GM23338 (cell line): ENCODE results near the gene FAM177A1. TPM values are rescaled to one million over a fixed set of nuclear protein-coding genes. Genes with fewer than 3 reads are reported as not detected.

Source experiments
- ATAC-seq: fragments of 200-7000 bp; cut with Tn5 transposase; 3 replicates; pipeline ENCODE4 v1.9.1; 2020
- DNase-seq: peaks from one replicate; pipeline ENCODE4 v3.0.0-alpha.2; 2015; ENCODE audit warnings: low spot score
- H2AFZ ChIP-seq: fragments of 200-600 bp; sonication (generic); 2 replicates; pipeline ENCODE4 v1.8.0; 2016; ENCODE audit warnings: antibody characterized with exemption, mild to moderate bottlenecking, moderate library complexity
- H3F3A ChIP-seq: fragments of 200-600 bp; sonication (generic); replicated peaks from 2 replicates; pipeline ENCODE4 v1.8.0; 2017; ENCODE audit warnings: antibody characterized with exemption, mixed run types, low read depth
- H3K27ac ChIP-seq: fragments of 200-600 bp; sonication (generic); 2 replicates; pipeline ENCODE4 v1.6.1; 2016; ENCODE audit warnings: low read depth
- H3K27me3 ChIP-seq: fragments of 200-600 bp; sonication (generic); 2 replicates; pipeline ENCODE4 v1.8.0; 2016; ENCODE audit warnings: mild to moderate bottlenecking, mixed run types, moderate library complexity; ENCODE audit not compliant: insufficient read depth
- H3K36me3 ChIP-seq: fragments of 200-600 bp; sonication (generic); 2 replicates; pipeline ENCODE4 v1.8.0; 2016; ENCODE audit warnings: mild to moderate bottlenecking; ENCODE audit not compliant: insufficient read depth
- H3K4me1 ChIP-seq: fragments of 200-600 bp; sonication (generic); 2 replicates; pipeline ENCODE4 v1.8.0; 2016; ENCODE audit warnings: mild to moderate bottlenecking, moderate library complexity; ENCODE audit not compliant: insufficient read depth
- H3K4me2 ChIP-seq: fragments of 200-600 bp; sonication (generic); 2 replicates; pipeline ENCODE4 v1.7.1; 2017; ENCODE audit warnings: mixed run types
- H3K4me3 ChIP-seq: fragments of 200-600 bp; sonication (generic); 2 replicates; pipeline ENCODE4 v1.6.1; 2016; ENCODE audit warnings: mixed run types
- H3K79me2 ChIP-seq: fragments of 200-600 bp; sonication (generic); replicated peaks from 2 replicates; pipeline ENCODE4 v1.8.0; 2017; ENCODE audit warnings: mild to moderate bottlenecking; ENCODE audit not compliant: insufficient read depth
- H3K9me2 ChIP-seq: fragments of 200-600 bp; sonication (generic); 2 replicates; pipeline ENCODE4 v1.8.0; 2017; ENCODE audit not compliant: insufficient read depth
- H4K20me1 ChIP-seq: fragments of 200-600 bp; sonication (generic); replicated peaks from 2 replicates; pipeline ENCODE4 v1.8.0; 2017; ENCODE audit warnings: mild to moderate bottlenecking; ENCODE audit not compliant: insufficient read depth
- H3K27ac Mint-ChIP-seq: 2 replicates; pipeline ENCODE4 v1.8.0; 2020; ENCODE audit warnings: inconsistent platforms, mild to moderate bottlenecking, moderate library complexity, mixed read lengths
- H3K27me3 Mint-ChIP-seq: 3 replicates; pipeline ENCODE4 v1.8.0; 2022; ENCODE audit warnings: low read depth, mild to moderate bottlenecking, moderate library complexity, mixed read lengths, inconsistent platforms; ENCODE audit not compliant: insufficient read depth, poor library complexity
- H3K36me3 Mint-ChIP-seq: 3 replicates; pipeline ENCODE4 v1.8.0; 2021; ENCODE audit warnings: low read depth, mild to moderate bottlenecking, inconsistent platforms, moderate library complexity, mixed read lengths
- H3K4me1 Mint-ChIP-seq: 3 replicates; pipeline ENCODE4 v1.8.0; 2020; ENCODE audit warnings: mild to moderate bottlenecking, inconsistent platforms, mixed read lengths
- H3K4me3 Mint-ChIP-seq: 3 replicates; pipeline ENCODE4 v1.8.0; 2021; ENCODE audit warnings: moderate library complexity, mild to moderate bottlenecking, inconsistent platforms, mixed read lengths
- H3K9me3 Mint-ChIP-seq: 3 replicates; pipeline ENCODE4 v1.8.0; 2020; ENCODE audit warnings: moderate library complexity, mild to moderate bottlenecking, inconsistent platforms, mixed read lengths
- CREB1 ChIP-seq: fragments of 250-450 bp; sonication (Bioruptor Pico); IDR thresholded peaks from 2 replicates; pipeline ENCODE4 v1.5.0; 2020; ENCODE audit warnings: low read depth, mild to moderate bottlenecking, moderate library complexity
- ETS1 ChIP-seq: IDR thresholded peaks from 2 replicates; pipeline ENCODE4 v1.6.1; 2016; ENCODE audit warnings: antibody characterized with exemption
- EZH2 ChIP-seq: fragments of 200-600 bp; sonication (generic); IDR thresholded peaks from one replicate; pipeline ENCODE4 v1.8.0; 2017; ENCODE audit warnings: antibody characterized with exemption, mild to moderate bottlenecking, low read depth; ENCODE audit not compliant: unreplicated experiment
- EZH2phosphoT487 ChIP-seq: fragments of 200-600 bp; sonication (generic); IDR thresholded peaks from one replicate; pipeline ENCODE4 v1.8.1; 2018; ENCODE audit warnings: antibody characterized with exemption; ENCODE audit not compliant: unreplicated experiment
- JUNB ChIP-seq: IDR thresholded peaks from one replicate; pipeline ENCODE4 v1.6.1; 2016; ENCODE audit warnings: antibody characterized with exemption; ENCODE audit not compliant: unreplicated experiment
- POLR2AphosphoS5 ChIP-seq: IDR thresholded peaks from 2 replicates; pipeline ENCODE4 v1.6.1; 2016; ENCODE audit warnings: antibody characterized with exemption, low read depth
- REST ChIP-seq: IDR thresholded peaks from one replicate; pipeline ENCODE4 v1.6.1; 2018; ENCODE audit warnings: antibody characterized with exemption; ENCODE audit not compliant: unreplicated experiment
- STAT1 ChIP-seq: IDR thresholded peaks from one replicate; pipeline ENCODE4 v1.6.1; 2016; ENCODE audit warnings: antibody characterized with exemption; ENCODE audit not compliant: unreplicated experiment
- ZNF114 ChIP-seq: fragments of 250-450 bp; sonication (Bioruptor Pico); IDR thresholded peaks from 2 replicates; pipeline ENCODE4 v1.5.0; 2020; ENCODE audit warnings: mild to moderate bottlenecking, moderate library complexity
- ZNF331 ChIP-seq: fragments of 250-450 bp; sonication (Bioruptor Pico); IDR thresholded peaks from 2 replicates; pipeline ENCODE4 v1.5.0; 2020; ENCODE audit warnings: low read depth, mild to moderate bottlenecking, moderate library complexity
- polyA plus RNA-seq: library from polyadenylated mRNA; unstranded; fragments of >200 nt; fragmentation: Nextera tagmentation; extraction: Ambion mirVana; gene quantifications from 2 replicates; pipeline ENCODE4 v1.2.1, GENCODE V29; 2016
- total RNA-seq: library from RNA; depleted of rRNA; stranded (reverse); fragments of >200 nt; shearing (Covaris generic); gene quantifications from 2 replicates; pipeline ENCODE4 v1.2.3, GENCODE V29; 2014

Gene FAM177A1
- total and polyA plus RNA-seq, 2 experiments from 2014 or later: 22.8 to 72.5 TPM

DNA sequence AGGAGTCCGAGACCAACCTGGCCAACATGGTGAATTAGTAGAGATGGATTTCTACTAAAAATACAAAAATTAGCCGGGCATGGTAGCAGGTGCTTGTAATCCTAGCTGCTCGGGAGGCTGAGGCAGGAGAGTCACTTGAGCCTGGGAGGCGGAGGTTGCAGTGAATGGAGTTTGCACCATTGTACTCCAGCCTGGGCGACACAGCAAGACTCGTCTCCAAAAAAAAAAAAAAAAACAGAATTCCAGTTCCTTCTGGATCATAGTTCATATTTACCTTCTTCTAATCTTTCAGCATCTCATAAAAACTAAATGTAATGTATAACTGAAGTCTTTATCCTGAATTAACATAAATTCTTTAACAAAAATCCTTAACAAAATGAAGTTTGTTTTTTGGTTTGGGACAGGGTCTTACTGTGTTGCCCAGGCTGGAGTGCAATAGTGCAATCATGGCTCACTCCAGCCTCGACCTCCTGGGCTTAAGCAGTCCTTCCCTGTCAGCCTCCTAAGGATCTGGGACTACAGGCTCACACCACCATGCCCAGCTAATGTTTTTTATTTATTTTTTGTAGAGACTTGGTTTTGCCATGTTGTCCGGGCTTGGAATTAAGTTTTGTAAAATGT, 37.6 kb downstream of the FAM177A1 start:
- no peaks in the 10 kb centered on the region for H3K27me3 ChIP-seq
- no peaks in the 10 kb centered on the region for H3K9me3 Mint-ChIP-seq
- H3K4me2 ChIP-seq: no peak overlapping the region
- no peak overlapping the region for H3K27ac Mint-ChIP-seq
- H3K4me1 Mint-ChIP-seq: no peaks in the 10 kb centered on the region
- no peak overlapping the region for H2AFZ ChIP-seq
- no peaks in the 10 kb centered on the region for H3K27me3 Mint-ChIP-seq
- H3K4me1 ChIP-seq: no peaks in the 10 kb centered on the region
- H3K79me2 ChIP-seq: no peaks in the 10 kb centered on the region
- no peak overlapping the region for H3K4me3 Mint-ChIP-seq
- no peak overlapping the region for H3K27ac ChIP-seq
- H3K4me3 ChIP-seq: no peak overlapping the region
- no peak for DNase-seq
- no peaks in the 10 kb centered on the region for H3K9me2 ChIP-seq
- no peaks in the 10 kb centered on the region; the same call in 1 of the 2 replicates for H4K20me1 ChIP-seq
- ATAC-seq: no peak
- H3K36me3 ChIP-seq: peaks cover 6% of the 10 kb centered on the region; the same call in 1 of the 2 replicates
- no peak for TF ChIP-seq EZH2phosphoT487
- TF ChIP-seq ETS1: no peak
- TF ChIP-seq EZH2: no peak
- no peak for TF ChIP-seq REST
- H3F3A ChIP-seq: no peaks in the 10 kb centered on the region
- peaks cover 25% of the 10 kb centered on the region; the same call in 2 of the 3 replicates for H3K36me3 Mint-ChIP-seq

DNA sequence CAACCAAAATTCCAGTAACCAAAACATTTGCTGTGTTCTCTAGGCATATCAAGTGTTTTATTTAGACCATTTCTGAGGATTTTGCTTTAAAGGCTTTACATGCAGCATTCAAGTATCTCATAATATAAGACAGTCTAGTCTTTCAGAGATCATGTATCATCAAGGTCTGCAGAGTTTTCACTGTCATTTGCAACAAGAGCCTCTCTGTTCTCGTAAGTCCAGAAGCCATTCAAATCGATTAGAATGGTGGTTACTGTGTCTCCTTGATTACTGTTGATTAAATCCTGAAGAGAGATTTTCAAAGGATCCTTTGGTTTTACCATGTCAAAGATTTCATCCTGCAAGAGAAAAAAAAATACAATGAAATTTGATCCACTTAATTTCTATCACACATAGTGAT, 39.4 kb downstream of the FAM177A1 start:
- Histone ChIP-seq H3K4me3 (no peak overlapping the region), H4K20me1 (no peaks in the 10 kb centered on the region; the same call in 1 of the 2 replicates), H3K4me1 (no peaks in the 10 kb centered on the region), H3K9me2 (no peaks in the 10 kb centered on the region), H3K36me3 (peaks cover 6% of the 10 kb centered on the region; the same call in 1 of the 2 replicates), H3F3A (no peaks in the 10 kb centered on the region), H3K27ac (no peak overlapping the region), H3K79me2 (no peaks in the 10 kb centered on the region), H2AFZ (no peak overlapping the region), H3K27me3 (no peaks in the 10 kb centered on the region), H3K4me2 (no peak overlapping the region)
- no peak overlapping the region for H3K27ac Mint-ChIP-seq
- ATAC-seq: no peak
- no peak overlapping the region for H3K4me3 Mint-ChIP-seq
- H3K4me1 Mint-ChIP-seq: no peaks in the 10 kb centered on the region
- no peaks in the 10 kb centered on the region for H3K27me3 Mint-ChIP-seq
- no peaks in the 10 kb centered on the region for H3K9me3 Mint-ChIP-seq
- H3K36me3 Mint-ChIP-seq: peaks cover 30% of the 10 kb centered on the region; the same call in 2 of the 3 replicates
- no peak for DNase-seq
- TF ChIP-seq ZNF114 (CRISPR knock-in tag) (no peak), JUNB (no peak), ZNF331 (no peak), ETS1 (no peak), REST (no peak), EZH2phosphoT487 (no peak), STAT1 (no peak), EZH2 (no peak), CREB1 (CRISPR knock-in tag) (no peak), POLR2AphosphoS5 (no peak)
